SU-DHL-6 (cell line): ENCODE measurements around the gene ZNF431.
"Not testable (repeated sequence)": the region's sequence is repeated elsewhere in the genome, so short reads cannot be mapped to it uniquely, and the experiment has no call there.

ENCODE experiments used
- H2AFZ ChIP-seq: fragments of 200-600 bp; sonication (generic); 2 replicates; pipeline ENCODE4 v1.6.1; 2014; ENCODE audit warnings: low read depth, mild to moderate bottlenecking, moderate library complexity, mixed read lengths, antibody characterized with exemption, low read length; ENCODE audit not compliant: severe bottlenecking
- H3F3A ChIP-seq: fragments of 200-600 bp; shearing (Covaris generic); 2 replicates; pipeline ENCODE4 v1.6.0; 2016; ENCODE audit warnings: antibody characterized with exemption, mild to moderate bottlenecking; ENCODE audit not compliant: insufficient read depth
- H3K27ac ChIP-seq: fragments of 200-600 bp; sonication (generic); 2 replicates; pipeline ENCODE4 v1.5.1; 2016; ENCODE audit warnings: low read depth, mild to moderate bottlenecking, low read length, moderate library complexity, mixed read lengths
- H3K27me3 ChIP-seq: fragments of 200-600 bp; sonication (generic), shearing (Covaris generic); 2 replicates; pipeline ENCODE4 v1.6.0; 2014; ENCODE audit warnings: mild to moderate bottlenecking, low read length
- H3K36me3 ChIP-seq: fragments of 200-600 bp; sonication (generic); 2 replicates; pipeline ENCODE4 v1.6.1; 2014; ENCODE audit warnings: mild to moderate bottlenecking, low read length, mixed read lengths
- H3K4me2 ChIP-seq: fragments of 300-600, 200-600 bp; shearing (Covaris generic), sonication (generic); 2 replicates; pipeline ENCODE4 v1.6.0; 2014; ENCODE audit warnings: low read length, low read depth, mild to moderate bottlenecking; ENCODE audit not compliant: poor library complexity, severe bottlenecking
- H3K4me3 ChIP-seq: fragments of 200-600 bp; sonication (generic); 2 replicates; pipeline ENCODE4 v1.5.1; 2014; ENCODE audit warnings: antibody characterized with exemption, low read length, mild to moderate bottlenecking, mixed read lengths; ENCODE audit not compliant: insufficient read depth, poor library complexity, severe bottlenecking
- H3K79me2 ChIP-seq: fragments of 200-600 bp; sonication (generic); 2 replicates; pipeline ENCODE4 v1.6.1; 2014; ENCODE audit warnings: mild to moderate bottlenecking, low read length, moderate library complexity; ENCODE audit not compliant: insufficient read depth
- H3K9ac ChIP-seq: fragments of 200-600 bp; sonication (generic); 2 replicates; pipeline ENCODE4 v1.7.0; 2014; ENCODE audit warnings: mild to moderate bottlenecking, low read length
- H3K9me2 ChIP-seq: fragments of 200-600 bp; sonication (generic); replicated peaks from 2 replicates; pipeline ENCODE4 v1.6.1; 2014; ENCODE audit warnings: low read length; ENCODE audit not compliant: insufficient read depth
- H3K9me3 ChIP-seq: fragments of 200-600 bp; sonication (generic); 2 replicates; pipeline ENCODE4 v1.6.1; 2014; ENCODE audit warnings: low read length, mixed read lengths; ENCODE audit not compliant: insufficient read depth
- H4K20me1 ChIP-seq: fragments of 200-600 bp; sonication (generic); 2 replicates; pipeline ENCODE4 v1.6.1; 2014; ENCODE audit warnings: low read depth, mild to moderate bottlenecking, antibody characterized with exemption, low read length, moderate library complexity, mixed read lengths
- CTCF ChIP-seq: fragments of 200-600 bp; sonication (generic); IDR thresholded peaks from one replicate; pipeline ENCODE4 v1.5.1; 2017; ENCODE audit warnings: antibody characterized with exemption, mild to moderate bottlenecking, low read length, moderate library complexity; ENCODE audit not compliant: insufficient read depth, poor library complexity, severe bottlenecking
- EZH2phosphoT487 ChIP-seq: fragments of 200-600 bp; sonication (generic), shearing (Covaris generic); conservative IDR thresholded peaks from 2 replicates; pipeline ENCODE4 v1.6.1; 2018; ENCODE audit warnings: mild to moderate bottlenecking, antibody characterized with exemption, low read length, moderate library complexity, mixed read lengths

Gene ZNF431

GRCh38 chr19:21233691-21234090 is 91.9 kb downstream of the ZNF431 start:
- Histone ChIP-seq H4K20me1 (no peaks in the 10 kb centered on the region), H3K9me2 (no peaks in the 10 kb centered on the region), H3K27ac (no peak overlapping the region)

GRCh38 chr19:21236751-21237150 is 94.9 kb downstream of the ZNF431 start:
- not testable (repeated sequence) for H3K27ac ChIP-seq, H2AFZ ChIP-seq, H3K4me2 ChIP-seq, H3K9ac ChIP-seq, H3K4me3 ChIP-seq, H3K9me2 ChIP-seq, H3K9me3 ChIP-seq, H4K20me1 ChIP-seq, H3K79me2 ChIP-seq, H3K27me3 ChIP-seq, H3F3A ChIP-seq, H3K36me3 ChIP-seq

More at GRCh38 chr19:21233691-21234090, 91.9 kb downstream of the ZNF431 start:
- no peaks in the 10 kb centered on the region for H3K27me3 ChIP-seq
- H3K4me2 ChIP-seq, result no peak overlapping the region
- H3K36me3 ChIP-seq, result no peaks in the 10 kb centered on the region
- no peak overlapping the region for H3K9ac ChIP-seq
- H2AFZ ChIP-seq, result no peak overlapping the region
- no peaks in the 10 kb centered on the region for H3F3A ChIP-seq
- H3K79me2 ChIP-seq, result no peaks in the 10 kb centered on the region
- TF ChIP-seq EZH2phosphoT487, result no peak
- TF ChIP-seq CTCF, result no peak
- H3K4me3 ChIP-seq, result no peak overlapping the region
- H3K9me3 ChIP-seq, result peaks cover 17% of the 10 kb centered on the region; the same call in 1 of the 2 replicates

- Histone ChIP-seq H3K27ac (no peak overlapping the region), H3F3A (no peaks in the 10 kb centered on the region), H2AFZ (no peak overlapping the region)
These were observed 96.8 kb downstream of the ZNF431 start for GRCh38 chr19:21238670-21239069.

More at GRCh38 chr19:21238670-21239069, 96.8 kb downstream of the ZNF431 start:
- no peak overlapping the region for H3K4me3 ChIP-seq
- H3K9ac ChIP-seq, result no peak overlapping the region
- TF ChIP-seq CTCF, result no peak
- no peaks in the 10 kb centered on the region for H3K27me3 ChIP-seq
- H4K20me1 ChIP-seq, result no peaks in the 10 kb centered on the region
- H3K79me2 ChIP-seq, result no peaks in the 10 kb centered on the region
- H3K9me2 ChIP-seq, result no peaks in the 10 kb centered on the region
- H3K36me3 ChIP-seq, result no peaks in the 10 kb centered on the region
- no peak overlapping the region for H3K4me2 ChIP-seq
- no peaks in the 10 kb centered on the region for H3K9me3 ChIP-seq
